ENCODE results near the gene LYSMD2.
"Not testable (repeated sequence)": the region's sequence is repeated elsewhere in the genome, so short reads cannot be mapped to it uniquely, and the experiment has no call there.

The LYSMD2 gene, protein sequence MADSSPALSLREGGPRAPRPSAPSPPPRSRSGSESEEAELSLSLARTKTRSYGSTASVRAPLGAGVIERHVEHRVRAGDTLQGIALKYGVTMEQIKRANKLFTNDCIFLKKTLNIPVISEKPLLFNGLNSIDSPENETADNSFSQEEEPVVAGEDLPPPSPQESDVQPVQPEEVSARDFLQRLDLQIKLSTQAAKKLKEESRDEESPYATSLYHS

DNA sequence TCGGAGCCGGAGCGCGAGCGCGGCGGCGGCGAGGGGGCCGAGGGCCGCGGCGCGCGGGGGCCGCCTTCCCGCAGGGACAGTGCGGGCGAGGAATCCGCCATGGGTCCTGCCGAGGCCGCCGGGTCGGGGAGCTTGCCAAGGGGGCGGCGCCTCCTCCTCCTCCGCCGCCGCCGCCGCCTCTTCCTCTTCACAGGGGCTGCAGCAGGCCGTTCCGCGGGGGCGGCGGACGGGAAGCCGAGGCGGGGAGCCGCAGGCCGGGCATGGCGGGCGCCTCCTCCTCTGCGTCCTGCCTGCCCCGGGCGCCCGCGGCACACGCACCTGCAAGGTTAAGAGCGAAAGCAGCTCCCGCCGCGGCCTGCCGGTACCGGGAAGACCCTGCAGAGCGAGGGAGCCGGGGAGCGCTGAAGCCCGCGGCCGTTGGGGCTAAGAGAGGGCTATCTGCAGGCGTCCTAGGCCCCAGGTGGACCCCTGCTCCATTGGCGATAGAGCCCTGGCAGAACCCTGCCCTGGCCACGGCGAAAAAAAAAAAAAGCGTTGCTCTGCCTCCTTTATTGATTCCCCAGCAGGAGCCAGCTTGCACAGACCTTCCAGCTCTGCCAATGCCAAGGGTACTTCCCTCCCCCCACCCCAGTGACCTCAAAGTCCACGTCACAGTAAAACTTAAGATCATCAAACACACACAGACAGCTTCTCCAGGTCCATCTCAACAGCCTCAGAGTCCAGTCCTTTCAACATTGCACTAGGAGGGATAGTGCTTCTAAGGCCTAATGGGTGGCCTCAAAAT, at the start of gene LYSMD2:
Gene LYSMD2, minus strand, starts transcription at position 134 of the 784 bp plus-strand sequence. Its CDS starts 33 bp downstream, at position 101.
- no peaks in the 10 kb centered on the region for H3K36me3 ChIP-seq (ENCODE audit: control insufficient read depth in 2 of 2, insufficient read depth in 2 of 2, low read length in 2 of 2)
- peak within 1 kb of the TSS; percentile 67 to 74 for H3K9ac ChIP-seq (ENCODE audit: low read length in 2 of 2)
- peaks cover 20% of the 10 kb centered on the region for H3K4me1 ChIP-seq (ENCODE audit: control insufficient read depth, insufficient read depth, low read length)
- H3K27me3 ChIP-seq (ENCODE audit: control insufficient read depth in 1 of 2, insufficient read depth in 2 of 2, low read length in 2 of 2): no peaks in the 10 kb centered on the region
- H3K4me3 ChIP-seq (ENCODE audit: low read length in 2 of 2): peak within 1 kb of the TSS; percentile 68 to 83
- H3K9me3 ChIP-seq (ENCODE audit: control insufficient read depth in 2 of 2, low read length in 2 of 2): no peaks in the 10 kb centered on the region
- H3K27ac ChIP-seq (ENCODE audit: low read length): peak within 1 kb of the TSS; percentile 76

DNA sequence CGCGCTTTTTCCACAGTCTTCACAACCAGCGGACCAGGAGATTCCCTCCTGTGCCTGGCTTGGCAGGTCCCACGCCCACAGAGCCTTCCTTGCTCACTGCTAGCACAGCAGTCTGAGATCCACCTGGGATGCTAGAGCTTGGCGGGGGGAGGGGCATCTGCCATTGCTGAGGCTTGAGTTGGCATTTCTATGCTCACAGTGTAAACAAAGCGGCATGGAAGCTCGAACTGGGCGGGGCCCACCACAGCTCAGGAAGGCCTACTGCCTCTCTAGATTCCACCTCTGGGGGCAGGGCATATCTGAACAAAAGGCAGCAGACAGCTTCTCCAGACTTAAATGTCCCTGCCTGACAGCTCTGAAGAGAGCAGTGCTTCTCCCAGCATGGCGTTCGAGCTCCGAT, 49.7 kb upstream of the LYSMD2 start:
- not testable (repeated sequence) for H3K9ac ChIP-seq (ENCODE audit: low read length in 2 of 2); H3K9me3 ChIP-seq (ENCODE audit: control insufficient read depth in 2 of 2, low read length in 2 of 2); H3K4me1 ChIP-seq (ENCODE audit: control insufficient read depth, insufficient read depth, low read length); H3K27ac ChIP-seq (ENCODE audit: low read length); H3K4me3 ChIP-seq (ENCODE audit: low read length in 2 of 2); H3K27me3 ChIP-seq (ENCODE audit: control insufficient read depth in 1 of 2, insufficient read depth in 2 of 2, low read length in 2 of 2)
- peaks cover 9 to 17% of the 10 kb centered on the region in 2 donors for H3K36me3 ChIP-seq (ENCODE audit: control insufficient read depth in 2 of 2, insufficient read depth in 2 of 2, low read length in 2 of 2)

DNA sequence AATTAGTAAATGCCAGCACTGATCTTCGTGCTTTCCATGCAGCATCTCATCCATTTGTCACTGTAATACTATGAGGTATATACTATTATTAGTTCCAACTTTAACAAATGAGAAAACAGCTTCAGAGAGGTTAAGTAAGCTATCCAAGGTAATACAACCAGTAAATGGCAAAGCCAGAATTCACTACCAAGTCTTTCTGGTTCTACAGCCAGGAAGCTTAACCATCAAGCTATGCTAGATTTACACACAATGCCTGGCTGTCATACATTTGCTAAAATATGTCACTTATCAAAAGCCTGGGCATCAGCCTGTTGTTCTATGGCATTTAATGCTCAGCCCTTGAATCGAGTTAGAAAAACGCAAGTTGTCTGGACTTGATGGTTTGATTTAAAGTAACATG, 46.5 kb upstream of the LYSMD2 start:
- no peaks in the 10 kb centered on the region for H3K4me1 ChIP-seq (ENCODE audit: control insufficient read depth, insufficient read depth, low read length)
- no peak overlapping the region for H3K9ac ChIP-seq (ENCODE audit: low read length in 2 of 2)
- no peak overlapping the region for H3K27ac ChIP-seq (ENCODE audit: low read length)
- no peaks in the 10 kb centered on the region for H3K9me3 ChIP-seq (ENCODE audit: control insufficient read depth in 2 of 2, low read length in 2 of 2)
- H3K36me3 ChIP-seq (ENCODE audit: control insufficient read depth in 2 of 2, insufficient read depth in 2 of 2, low read length in 2 of 2): peaks cover 9 to 28% of the 10 kb centered on the region in 2 donors
- H3K4me3 ChIP-seq (ENCODE audit: low read length in 2 of 2): no peak overlapping the region
- no peaks in the 10 kb centered on the region for H3K27me3 ChIP-seq (ENCODE audit: control insufficient read depth in 1 of 2, insufficient read depth in 2 of 2, low read length in 2 of 2)

DNA sequence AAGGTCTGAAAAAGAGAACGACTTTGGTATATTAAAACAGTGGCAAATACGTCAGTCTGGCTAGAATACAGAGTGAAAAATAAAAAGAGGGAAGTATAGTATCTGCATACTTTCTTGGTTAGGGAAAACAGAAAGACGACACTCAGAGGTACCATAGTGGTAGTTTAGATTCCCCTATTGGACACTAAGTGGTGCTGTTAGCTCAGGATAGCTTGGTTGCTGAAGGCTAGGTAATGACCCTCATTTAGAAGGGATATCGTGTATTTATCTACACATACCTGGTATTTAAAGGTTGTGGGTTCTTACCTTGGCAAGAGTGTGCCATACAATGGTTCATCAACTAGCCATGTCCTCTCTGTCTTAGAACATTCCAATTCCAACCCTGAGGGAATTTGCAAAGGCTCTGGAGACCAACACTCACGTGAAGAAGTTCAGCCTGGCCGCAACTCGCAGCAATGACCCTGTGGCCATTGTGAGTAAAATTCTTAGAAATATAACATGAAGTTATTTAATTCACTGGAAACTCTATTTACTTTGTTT, 45.0 kb upstream of the LYSMD2 start:
- no peak overlapping the region for H3K27ac ChIP-seq (ENCODE audit: low read length)
- H3K36me3 ChIP-seq (ENCODE audit: control insufficient read depth in 2 of 2, insufficient read depth in 2 of 2, low read length in 2 of 2): peaks cover 9 to 28% of the 10 kb centered on the region in 2 donors
- H3K4me3 ChIP-seq (ENCODE audit: low read length in 2 of 2): no peak overlapping the region

DNA sequence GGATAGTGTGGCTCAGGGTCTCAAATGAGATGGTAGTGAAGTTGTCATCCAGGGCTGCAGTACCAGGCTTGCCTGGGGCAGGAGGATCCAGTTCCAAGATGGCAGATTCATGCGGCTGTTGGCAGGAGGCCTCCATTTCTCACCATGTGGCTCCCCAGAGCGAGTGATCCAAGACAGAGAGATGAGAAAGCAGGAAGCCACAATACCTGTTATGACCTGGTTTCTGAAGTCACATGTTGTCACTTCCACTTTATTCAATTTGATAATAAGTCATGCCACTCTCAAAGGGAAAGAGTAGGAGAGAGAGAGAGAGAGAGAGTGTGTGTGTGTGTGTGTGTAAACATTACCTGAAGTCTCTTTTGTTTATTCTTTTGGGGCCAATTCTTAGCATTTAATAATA, 44.1 kb upstream of the LYSMD2 start:
- no peaks in the 10 kb centered on the region for H3K9me3 ChIP-seq (ENCODE audit: control insufficient read depth in 2 of 2, low read length in 2 of 2)
- no peak overlapping the region for H3K27ac ChIP-seq (ENCODE audit: low read length)
- H3K4me3 ChIP-seq (ENCODE audit: low read length in 2 of 2): no peak overlapping the region
- H3K9ac ChIP-seq (ENCODE audit: low read length in 2 of 2): no peak overlapping the region
- H3K27me3 ChIP-seq (ENCODE audit: control insufficient read depth in 1 of 2, insufficient read depth in 2 of 2, low read length in 2 of 2): no peaks in the 10 kb centered on the region
- H3K4me1 ChIP-seq (ENCODE audit: control insufficient read depth, insufficient read depth, low read length): no peaks in the 10 kb centered on the region
- peaks cover 14 to 26% of the 10 kb centered on the region in 2 donors for H3K36me3 ChIP-seq (ENCODE audit: control insufficient read depth in 2 of 2, insufficient read depth in 2 of 2, low read length in 2 of 2)

More for the DNA sequence above, 45.0 kb upstream of the LYSMD2 start:
- H3K4me1 ChIP-seq (ENCODE audit: control insufficient read depth, insufficient read depth, low read length): no peaks in the 10 kb centered on the region
- H3K9me3 ChIP-seq (ENCODE audit: control insufficient read depth in 2 of 2, low read length in 2 of 2): no peaks in the 10 kb centered on the region
- H3K27me3 ChIP-seq (ENCODE audit: control insufficient read depth in 1 of 2, insufficient read depth in 2 of 2, low read length in 2 of 2): no peaks in the 10 kb centered on the region
- H3K9ac ChIP-seq (ENCODE audit: low read length in 2 of 2): no peak overlapping the region

DNA sequence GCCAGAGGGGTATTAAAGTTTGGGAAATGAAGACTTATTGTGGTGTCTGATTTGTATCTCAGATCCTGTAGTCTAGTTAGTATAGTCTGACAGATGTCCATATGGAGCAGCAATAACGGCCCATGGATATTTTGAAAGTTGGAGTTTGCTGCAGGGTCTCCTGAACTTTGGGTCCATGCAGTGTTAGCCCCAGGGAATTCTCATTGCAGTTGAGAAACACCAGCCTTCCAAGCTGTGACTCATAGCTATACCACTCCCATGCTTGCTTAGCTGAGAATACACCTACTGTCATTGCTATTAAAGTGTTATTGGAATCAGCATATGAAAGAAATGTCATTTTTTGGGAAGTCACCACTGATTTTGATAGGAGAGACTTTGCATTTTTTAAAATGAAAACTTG, 43.2 kb upstream of the LYSMD2 start:
- Histone ChIP-seq H3K27ac (ENCODE audit: low read length) (no peak overlapping the region), H3K4me1 (ENCODE audit: control insufficient read depth, insufficient read depth, low read length) (no peaks in the 10 kb centered on the region), H3K27me3 (ENCODE audit: control insufficient read depth in 1 of 2, insufficient read depth in 2 of 2, low read length in 2 of 2) (no peaks in the 10 kb centered on the region), H3K9ac (ENCODE audit: low read length in 2 of 2) (no peak overlapping the region), H3K4me3 (ENCODE audit: low read length in 2 of 2) (no peak overlapping the region), H3K36me3 (ENCODE audit: control insufficient read depth in 2 of 2, insufficient read depth in 2 of 2, low read length in 2 of 2) (peaks cover 16 to 24% of the 10 kb centered on the region in 2 donors), H3K9me3 (ENCODE audit: control insufficient read depth in 2 of 2, low read length in 2 of 2) (no peaks in the 10 kb centered on the region)

DNA sequence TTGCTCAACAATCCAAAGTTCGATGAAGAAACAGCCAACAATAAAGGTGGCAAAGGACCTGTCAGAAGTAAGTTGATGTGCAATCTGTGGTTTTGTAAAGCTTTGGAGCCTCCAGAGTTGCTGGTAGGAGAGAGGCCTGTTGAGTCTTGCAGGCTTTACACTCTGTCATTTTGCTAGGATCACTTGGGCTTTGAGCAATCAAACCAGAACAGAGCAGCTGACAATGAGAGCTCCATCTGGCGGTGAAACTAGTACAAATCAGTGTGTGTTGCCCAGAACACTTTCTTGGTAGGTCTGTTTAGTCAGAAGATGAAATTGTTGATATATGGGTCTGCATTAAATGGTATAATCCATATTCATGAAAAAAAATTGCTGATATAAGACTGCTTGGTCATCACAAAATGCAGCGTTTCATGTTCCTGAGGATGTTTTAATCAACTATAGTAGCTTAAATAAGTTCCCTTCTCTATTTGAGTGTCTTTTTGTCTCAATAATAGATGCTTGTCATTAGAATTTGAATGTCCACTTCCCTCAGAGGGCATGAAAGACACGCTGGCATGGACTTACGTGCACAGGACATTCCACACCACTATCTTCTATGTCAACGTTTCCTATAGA, 39.6 kb upstream of the LYSMD2 start:
- Histone ChIP-seq H3K36me3 (ENCODE audit: control insufficient read depth in 2 of 2, insufficient read depth in 2 of 2, low read length in 2 of 2) (peaks cover 31% of the 10 kb centered on the region in 2 donors), H3K27ac (ENCODE audit: low read length) (no peak overlapping the region), H3K4me1 (ENCODE audit: control insufficient read depth, insufficient read depth, low read length) (no peaks in the 10 kb centered on the region), H3K9me3 (ENCODE audit: control insufficient read depth in 2 of 2, low read length in 2 of 2) (no peaks in the 10 kb centered on the region), H3K9ac (ENCODE audit: low read length in 2 of 2) (no peak overlapping the region), H3K27me3 (ENCODE audit: control insufficient read depth in 1 of 2, insufficient read depth in 2 of 2, low read length in 2 of 2) (no peaks in the 10 kb centered on the region), H3K4me3 (ENCODE audit: low read length in 2 of 2) (no peak overlapping the region)

DNA sequence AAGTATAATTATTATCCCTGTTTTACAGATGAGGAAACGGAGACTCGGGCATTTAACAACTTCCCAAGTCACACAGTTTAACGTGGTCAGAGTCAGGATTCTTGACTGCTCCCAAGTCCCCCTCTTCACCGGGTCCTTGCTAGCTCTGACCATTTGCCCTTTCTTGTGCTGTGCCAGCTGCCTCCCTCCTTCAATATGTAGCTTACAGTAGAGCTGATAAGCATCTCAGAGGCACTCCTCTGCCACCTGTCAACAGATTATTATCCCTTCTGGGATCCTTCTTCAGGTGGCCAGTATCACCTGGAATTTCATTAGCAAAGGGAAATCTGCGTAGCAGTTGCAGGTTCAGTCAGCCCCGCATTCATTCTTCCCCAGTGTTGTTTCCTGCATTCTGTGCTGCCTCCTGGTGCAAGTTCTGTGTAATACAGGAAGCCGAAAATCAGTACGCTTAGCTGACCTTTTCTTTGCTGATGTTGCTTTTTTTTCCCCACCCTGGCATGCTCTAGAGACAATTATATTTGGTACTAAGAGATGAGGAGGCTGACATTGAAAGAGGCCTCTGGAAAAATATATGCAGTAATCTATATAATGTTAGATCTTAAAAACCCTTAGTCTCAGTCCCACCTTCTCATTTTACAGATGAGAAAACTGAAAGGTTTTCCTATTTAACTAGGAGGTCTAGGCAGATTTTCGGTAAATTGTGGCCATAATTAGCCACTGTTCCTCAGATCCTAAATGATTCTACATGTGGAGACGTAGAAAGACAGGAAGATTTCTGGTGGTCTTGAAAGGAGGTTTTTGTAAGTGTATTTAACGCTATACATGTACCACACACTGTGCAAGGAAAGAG, 38.7 kb upstream of the LYSMD2 start:
- Histone ChIP-seq H3K36me3 (ENCODE audit: control insufficient read depth in 2 of 2, insufficient read depth in 2 of 2, low read length in 2 of 2) (peaks cover 27 to 37% of the 10 kb centered on the region in 2 donors), H3K27me3 (ENCODE audit: control insufficient read depth in 1 of 2, insufficient read depth in 2 of 2, low read length in 2 of 2) (no peaks in the 10 kb centered on the region), H3K4me1 (ENCODE audit: control insufficient read depth, insufficient read depth, low read length) (no peaks in the 10 kb centered on the region), H3K4me3 (ENCODE audit: low read length in 2 of 2) (no peak overlapping the region), H3K9me3 (ENCODE audit: control insufficient read depth in 2 of 2, low read length in 2 of 2) (no peaks in the 10 kb centered on the region), H3K27ac (ENCODE audit: low read length) (no peak overlapping the region), H3K9ac (ENCODE audit: low read length in 2 of 2) (no peak overlapping the region)

DNA sequence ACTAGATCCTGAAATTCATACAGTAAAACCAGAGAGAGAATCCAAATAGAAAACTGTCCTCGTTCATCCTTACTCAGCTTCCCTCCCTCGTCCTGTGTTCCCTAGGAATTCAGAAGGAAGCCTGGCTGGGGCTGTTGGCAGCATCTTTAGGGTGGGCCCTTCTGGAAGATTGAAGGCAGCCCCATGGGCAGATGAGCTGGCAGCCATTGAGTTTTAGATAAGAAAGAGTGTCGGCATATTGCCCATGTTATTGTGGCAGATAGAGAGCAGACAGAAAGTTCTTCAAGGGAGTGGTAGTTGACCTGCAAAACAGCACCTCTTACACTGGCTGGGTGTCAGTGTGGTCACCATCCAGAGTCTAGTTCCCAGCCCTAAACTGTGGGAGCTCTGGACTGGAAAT, 37.5 kb upstream of the LYSMD2 start:
- Histone ChIP-seq H3K27me3 (ENCODE audit: control insufficient read depth in 1 of 2, insufficient read depth in 2 of 2, low read length in 2 of 2) (no peaks in the 10 kb centered on the region), H3K4me3 (ENCODE audit: low read length in 2 of 2) (no peak overlapping the region), H3K9ac (ENCODE audit: low read length in 2 of 2) (no peak overlapping the region), H3K4me1 (ENCODE audit: control insufficient read depth, insufficient read depth, low read length) (no peaks in the 10 kb centered on the region), H3K9me3 (ENCODE audit: control insufficient read depth in 2 of 2, low read length in 2 of 2) (no peaks in the 10 kb centered on the region), H3K36me3 (ENCODE audit: control insufficient read depth in 2 of 2, insufficient read depth in 2 of 2, low read length in 2 of 2) (peaks cover 24 to 41% of the 10 kb centered on the region in 2 donors), H3K27ac (ENCODE audit: low read length) (no peak overlapping the region)

DNA sequence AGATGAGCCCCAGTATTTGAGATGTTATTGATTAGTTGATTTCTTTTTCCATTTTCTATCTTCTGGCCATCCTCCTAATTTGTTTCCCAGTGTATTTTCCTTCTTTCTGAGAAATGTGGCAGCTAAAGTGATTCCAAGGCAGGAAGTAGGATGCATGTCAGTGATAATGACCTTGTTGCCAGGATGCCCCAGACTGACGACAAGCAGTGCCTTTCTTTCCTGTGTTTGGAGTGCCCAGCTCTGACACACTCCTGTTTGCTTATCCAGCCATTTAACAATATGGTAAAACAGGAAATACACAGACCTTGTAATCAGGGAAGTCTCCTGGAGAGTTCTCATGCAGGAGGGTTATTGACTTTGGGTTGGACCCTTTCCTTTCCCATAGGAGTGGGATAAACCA, 34.3 kb upstream of the LYSMD2 start:
- Histone ChIP-seq H3K9me3 (ENCODE audit: control insufficient read depth in 2 of 2, low read length in 2 of 2) (no peaks in the 10 kb centered on the region), H3K36me3 (ENCODE audit: control insufficient read depth in 2 of 2, insufficient read depth in 2 of 2, low read length in 2 of 2) (peaks cover 28 to 45% of the 10 kb centered on the region in 2 donors)

More for the DNA sequence above, 34.3 kb upstream of the LYSMD2 start:
- H3K27me3 ChIP-seq (ENCODE audit: control insufficient read depth in 1 of 2, insufficient read depth in 2 of 2, low read length in 2 of 2): no peaks in the 10 kb centered on the region
- no peak overlapping the region for H3K4me3 ChIP-seq (ENCODE audit: low read length in 2 of 2)
- peaks cover 4% of the 10 kb centered on the region for H3K4me1 ChIP-seq (ENCODE audit: control insufficient read depth, insufficient read depth, low read length)
- no peak overlapping the region for H3K9ac ChIP-seq (ENCODE audit: low read length in 2 of 2)
- no peak overlapping the region for H3K27ac ChIP-seq (ENCODE audit: low read length)
